Activated naive CD8-positive, alpha-beta T cell treated with anti-CD3 and anti-CD28 coated beads, Interleukin-2, amount 10 ng/mL, durations not matched to agents 7 days and 5 days (primary cell): Measurements from ENCODE around the gene VSTM2L. TPM values are rescaled to one million over a fixed set of nuclear protein-coding genes. Genes with fewer than 3 reads are reported as not detected.
"Not testable (repeated sequence)": the region's sequence is repeated elsewhere in the genome, so short reads cannot be mapped to it uniquely, and the experiment has no call there.

ENCODE experiments used
- ATAC-seq: fragments of 150-1000 bp; cut with Tn5 transposase; one replicate; pipeline ENCODE4 v1.10.0; 2021; ENCODE audit warnings: low read depth, moderate library complexity
- POLR2A ChIA-PET: fragments of 350-600 bp; sonication (Branson Sonifier 250); formaldehyde crosslinking; loops from one replicate; lab custom pipeline; 2021; ENCODE audit warnings: antibody characterized with exemption; lab: Charles Lee
- DNase-seq: peaks from one replicate; pipeline ENCODE4 v3.0.0; 2021
- H3K27ac Mint-ChIP-seq: one replicate; pipeline ENCODE4 v1.8.0; 2022; ENCODE audit warnings: mild to moderate bottlenecking, mixed read lengths
- H3K27me3 Mint-ChIP-seq: one replicate; pipeline ENCODE4 v1.8.0; 2022; ENCODE audit warnings: mild to moderate bottlenecking, moderate library complexity, mixed read lengths
- H3K36me3 Mint-ChIP-seq: one replicate; pipeline ENCODE4 v1.8.0; 2021; ENCODE audit warnings: mild to moderate bottlenecking, mixed read lengths
- H3K4me1 Mint-ChIP-seq: one replicate; pipeline ENCODE4 v1.8.0; 2021; ENCODE audit warnings: mixed read lengths
- H3K4me3 Mint-ChIP-seq: one replicate; pipeline ENCODE4 v1.8.0; 2022; ENCODE audit warnings: mild to moderate bottlenecking, moderate library complexity, mixed read lengths
- H3K9me3 Mint-ChIP-seq: one replicate; pipeline ENCODE4 v1.8.0; 2021; ENCODE audit warnings: mixed read lengths
- total RNA-seq, 2 experiments: library from RNA; stranded (reverse); gene quantifications; one replicate each; pipeline ENCODE4 v1.2.3, GENCODE V29; 2021

VSTM2L gene, protein sequence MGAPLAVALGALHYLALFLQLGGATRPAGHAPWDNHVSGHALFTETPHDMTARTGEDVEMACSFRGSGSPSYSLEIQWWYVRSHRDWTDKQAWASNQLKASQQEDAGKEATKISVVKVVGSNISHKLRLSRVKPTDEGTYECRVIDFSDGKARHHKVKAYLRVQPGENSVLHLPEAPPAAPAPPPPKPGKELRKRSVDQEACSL
- not detected for total RNA-seq

DNA sequence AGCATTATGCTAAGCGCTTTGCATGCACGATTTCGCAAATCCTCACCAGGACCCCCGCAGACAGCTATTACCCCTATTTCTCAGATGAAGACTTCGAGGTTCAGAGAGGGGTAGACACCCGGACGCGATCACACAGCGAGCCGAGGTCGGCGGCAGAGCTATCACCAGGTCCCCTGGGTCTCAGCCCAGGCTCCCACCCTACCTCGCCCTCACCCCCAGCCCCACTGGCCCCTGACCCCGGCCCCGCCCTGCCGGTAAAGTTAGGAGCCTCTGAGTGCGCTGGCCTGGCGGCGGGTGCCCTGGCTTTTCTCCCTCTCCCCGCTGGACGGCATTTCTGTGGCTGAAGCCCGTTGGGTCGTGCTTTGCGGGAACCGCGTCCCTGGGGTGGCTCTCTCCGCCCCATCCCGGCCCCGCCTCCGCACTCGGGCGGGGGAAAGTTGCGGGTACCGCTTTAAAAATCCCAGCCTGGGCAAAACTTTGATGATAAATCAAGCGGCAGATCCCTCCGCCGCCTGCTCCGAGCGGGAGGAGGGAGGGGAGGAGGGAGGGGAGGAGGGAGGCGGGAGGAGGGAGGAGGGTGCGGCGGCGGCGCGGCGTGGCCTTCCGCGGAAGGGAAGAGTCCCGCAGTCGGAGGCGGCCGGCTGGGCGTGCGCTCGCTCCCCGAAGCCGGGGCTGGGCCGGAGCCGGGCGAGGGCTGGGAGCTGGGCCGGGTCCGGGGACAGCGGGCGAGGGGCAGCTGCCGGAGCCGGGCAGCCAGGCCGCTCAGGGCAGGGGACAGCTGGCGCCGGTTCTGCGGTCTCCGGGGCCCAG lies at the start of gene VSTM2L:
TSS of gene VSTM2L (plus strand) at position 624 of the 810 bp plus-strand sequence. CDS start 224 bp downstream, outside the sequence.
- Mint-ChIP-seq H3K27ac (no peak within 1 kb of the TSS), H3K4me3 (peak within 1 kb of the TSS; percentile 62)

DNA sequence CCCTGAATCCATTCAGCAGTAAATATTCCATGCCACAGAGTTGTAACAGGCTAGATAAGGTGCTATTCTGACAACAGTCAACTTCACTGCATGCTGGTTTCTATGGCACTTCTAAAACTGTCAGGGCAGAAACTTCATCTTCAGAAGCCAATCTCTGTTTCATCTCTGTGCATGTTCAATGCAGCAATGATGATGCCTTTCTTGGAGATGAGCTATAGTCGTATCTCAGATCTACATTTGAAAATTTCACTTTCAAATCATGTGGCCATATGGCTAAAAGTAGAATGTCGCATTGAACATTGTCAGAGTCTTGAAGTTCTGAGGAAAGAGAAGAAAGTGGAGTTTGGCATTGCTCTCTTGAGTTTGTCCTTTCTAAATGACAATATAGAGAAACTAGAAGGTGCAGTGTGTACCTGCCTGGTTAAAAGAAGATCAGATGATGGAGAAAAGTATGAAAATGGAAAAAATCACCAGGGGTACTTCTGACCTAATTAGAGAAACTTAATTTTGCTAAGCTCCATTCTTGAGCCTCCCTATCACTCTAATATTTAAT lies 49.0 kb upstream of the VSTM2L start:
- no peak for ATAC-seq
- H3K27me3 Mint-ChIP-seq, result no peaks in the 10 kb centered on the region
- no peak overlapping the region for H3K4me3 Mint-ChIP-seq
- no peaks in the 10 kb centered on the region for H3K9me3 Mint-ChIP-seq
- no peak overlapping the region for H3K27ac Mint-ChIP-seq
- POLR2A ChIA-PET, result no interaction called here
- no peak for DNase-seq
- H3K4me1 Mint-ChIP-seq, result no peaks in the 10 kb centered on the region
- H3K36me3 Mint-ChIP-seq, result peaks cover 26% of the 10 kb centered on the region

More for the DNA sequence above, at the start of gene VSTM2L:
- DNase-seq, result no peak
- Mint-ChIP-seq H3K9me3 (no peaks in the 10 kb centered on the region), H3K4me1 (peaks cover 8% of the 10 kb centered on the region), H3K27me3 (peaks cover 55% of the 10 kb centered on the region), H3K36me3 (no peaks in the 10 kb centered on the region)
- ATAC-seq, result no peak
- POLR2A ChIA-PET, result no interaction called here

DNA sequence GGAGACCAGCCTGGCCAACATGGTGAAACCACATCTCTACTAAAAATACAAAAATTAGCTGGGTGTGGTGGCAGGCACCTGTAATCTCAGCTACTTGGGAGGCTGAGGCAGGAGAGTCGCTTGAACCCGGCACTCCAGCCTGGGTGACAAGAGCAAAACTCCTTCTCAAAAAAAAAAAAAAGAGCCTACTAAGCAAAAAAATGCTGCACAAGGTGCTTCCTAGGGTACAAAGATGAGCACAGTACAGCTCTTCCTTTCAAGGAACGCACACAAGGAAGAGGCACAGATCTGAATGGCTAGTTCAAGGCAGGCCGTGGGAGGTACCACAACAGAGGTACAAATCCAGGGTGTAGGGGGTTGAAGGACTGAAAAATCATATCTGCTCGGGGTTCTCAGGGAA lies 46.9 kb upstream of the VSTM2L start:
- H3K9me3 Mint-ChIP-seq, ATAC-seq, H3K27ac Mint-ChIP-seq, H3K27me3 Mint-ChIP-seq, DNase-seq, H3K4me1 Mint-ChIP-seq, POLR2A ChIA-PET, H3K4me3 Mint-ChIP-seq: not testable (repeated sequence)
- peaks cover 33% of the 10 kb centered on the region for H3K36me3 Mint-ChIP-seq

DNA sequence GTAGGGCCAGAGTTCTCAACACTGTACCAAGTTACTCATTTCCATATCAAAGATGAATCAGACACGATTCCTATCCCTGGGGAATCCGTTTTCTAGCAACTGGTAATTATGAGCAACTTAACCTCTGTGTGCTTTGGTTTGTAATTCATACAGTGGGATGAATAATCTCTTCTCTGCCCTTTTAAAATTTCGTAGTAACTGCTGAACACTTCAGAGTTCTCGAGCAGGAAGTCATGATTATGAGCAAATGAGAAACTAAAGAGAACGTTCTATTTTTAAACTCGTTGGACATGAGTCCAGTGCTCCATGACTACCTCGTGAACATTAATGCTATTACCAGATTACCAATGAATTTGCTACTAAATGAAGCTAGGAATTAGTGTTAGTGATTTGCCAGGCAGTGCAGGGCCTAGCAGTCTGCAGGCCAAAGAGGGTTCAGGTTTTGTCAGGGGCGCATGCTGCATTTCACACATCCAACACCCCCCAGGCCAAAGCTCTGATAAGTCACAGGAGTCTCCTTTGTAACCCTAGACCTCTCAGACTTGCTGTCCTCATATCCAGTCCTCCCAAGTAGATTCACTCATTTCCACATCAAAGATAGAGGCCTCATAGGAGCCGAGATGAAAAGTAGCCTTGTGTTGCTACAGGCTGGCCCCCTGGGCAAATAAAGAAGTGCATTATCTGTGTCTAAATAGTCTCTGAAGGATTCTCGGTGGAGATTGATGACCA lies 45.8 kb upstream of the VSTM2L start:
- no peak overlapping the region for H3K4me3 Mint-ChIP-seq

DNA sequence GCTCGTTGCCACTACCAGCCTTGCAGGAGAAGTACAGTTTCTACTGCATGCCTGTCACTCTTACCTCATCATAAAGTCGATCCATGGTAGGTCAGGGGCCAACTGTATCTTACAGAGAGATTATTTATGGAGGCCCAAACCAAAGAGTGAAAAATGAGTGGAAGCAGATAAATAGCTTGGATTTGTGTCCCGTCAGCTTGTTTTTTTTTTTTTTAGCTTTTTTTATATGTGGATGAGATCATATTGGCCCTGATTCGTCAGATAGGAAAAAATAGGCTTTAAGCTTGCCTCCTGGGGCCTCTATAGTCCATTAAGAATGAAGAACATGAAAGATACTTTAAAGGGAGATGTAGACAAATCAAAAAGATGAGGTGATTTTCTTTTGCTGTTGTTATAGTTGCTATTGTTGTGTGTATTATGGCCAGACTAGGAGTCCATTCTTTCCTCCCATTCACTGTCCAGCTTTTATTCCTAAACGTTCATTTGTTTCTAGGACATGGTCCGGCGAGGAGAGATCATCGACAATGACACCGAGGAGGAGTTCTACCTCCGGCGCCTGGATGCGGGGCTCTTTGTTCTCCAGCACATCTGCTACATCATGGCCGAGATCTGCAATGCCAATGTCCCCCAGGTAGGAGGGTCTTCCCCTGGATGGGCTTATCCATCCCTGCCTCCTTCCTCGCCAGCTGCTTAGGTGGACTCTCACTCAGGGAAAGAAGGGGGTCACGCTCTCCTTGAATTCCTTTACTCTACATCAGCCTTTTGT lies 43.3 kb upstream of the VSTM2L start:
- no peak for DNase-seq
- Mint-ChIP-seq H3K36me3 (peaks cover 31% of the 10 kb centered on the region), H3K27me3 (no peaks in the 10 kb centered on the region), H3K4me3 (no peak overlapping the region), H3K9me3 (no peaks in the 10 kb centered on the region), H3K27ac (no peak overlapping the region), H3K4me1 (no peaks in the 10 kb centered on the region)
- POLR2A ChIA-PET, result no interaction called here
- ATAC-seq, result no peak

More for the DNA sequence above, 45.8 kb upstream of the VSTM2L start:
- peaks cover 33% of the 10 kb centered on the region for H3K36me3 Mint-ChIP-seq
- no peaks in the 10 kb centered on the region for H3K27me3 Mint-ChIP-seq
- ATAC-seq, result no peak
- H3K4me1 Mint-ChIP-seq, result no peaks in the 10 kb centered on the region
- POLR2A ChIA-PET, result no interaction called here
- no peak overlapping the region for H3K27ac Mint-ChIP-seq
- no peak for DNase-seq
- H3K9me3 Mint-ChIP-seq, result no peaks in the 10 kb centered on the region

DNA sequence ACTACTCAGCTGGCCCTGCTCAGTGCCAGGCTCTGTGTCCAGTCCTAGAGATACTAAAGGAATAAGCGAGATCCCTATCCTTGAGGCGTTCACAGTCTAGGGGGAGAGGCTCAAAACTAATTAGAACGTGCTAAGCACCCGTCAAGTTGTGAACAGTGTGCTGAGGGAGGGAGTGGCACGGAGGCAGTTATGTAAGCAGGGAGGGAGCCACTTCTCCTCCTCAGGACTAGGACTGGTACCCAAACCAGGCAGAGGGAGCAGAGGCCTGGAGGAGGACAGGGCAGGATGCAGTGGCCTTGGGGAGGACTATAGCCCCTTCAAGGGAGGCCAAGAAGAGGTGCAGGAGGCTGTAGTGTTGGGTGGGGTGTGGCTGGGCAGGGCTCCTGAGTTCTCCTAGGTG lies 39.6 kb upstream of the VSTM2L start:
- Mint-ChIP-seq H3K4me3 (no peak overlapping the region), H3K27me3 (no peaks in the 10 kb centered on the region), H3K9me3 (no peaks in the 10 kb centered on the region), H3K27ac (no peak overlapping the region), H3K36me3 (peaks cover 20% of the 10 kb centered on the region), H3K4me1 (no peaks in the 10 kb centered on the region)
- ATAC-seq, result no peak
- POLR2A ChIA-PET, result no interaction called here
- no peak for DNase-seq

DNA sequence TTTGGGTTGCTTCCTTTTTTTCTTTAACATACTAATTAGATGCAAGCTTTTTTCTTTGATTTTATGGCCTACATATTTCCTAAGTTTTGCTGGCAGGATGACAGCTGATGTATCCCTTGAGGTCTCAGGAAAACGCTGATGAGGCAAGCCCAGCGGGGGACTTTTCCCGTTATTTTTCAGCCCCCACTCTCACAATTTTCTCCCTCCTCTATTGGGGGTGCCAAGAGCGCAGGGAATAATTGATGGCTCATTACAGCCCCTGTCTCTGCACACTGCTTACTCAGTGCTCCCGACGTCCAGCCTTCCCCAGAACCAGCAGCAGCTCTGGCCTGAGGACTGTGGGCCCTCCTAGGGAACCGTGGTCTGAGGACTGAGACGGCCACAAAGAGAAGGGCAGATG lies 38.6 kb upstream of the VSTM2L start:
- Mint-ChIP-seq H3K9me3 (no peaks in the 10 kb centered on the region), H3K36me3 (peaks cover 15% of the 10 kb centered on the region), H3K4me3 (no peak overlapping the region), H3K27me3 (no peaks in the 10 kb centered on the region), H3K4me1 (no peaks in the 10 kb centered on the region), H3K27ac (no peak overlapping the region)
- POLR2A ChIA-PET, result no interaction called here
- no peak for DNase-seq
- ATAC-seq, result no peak

DNA sequence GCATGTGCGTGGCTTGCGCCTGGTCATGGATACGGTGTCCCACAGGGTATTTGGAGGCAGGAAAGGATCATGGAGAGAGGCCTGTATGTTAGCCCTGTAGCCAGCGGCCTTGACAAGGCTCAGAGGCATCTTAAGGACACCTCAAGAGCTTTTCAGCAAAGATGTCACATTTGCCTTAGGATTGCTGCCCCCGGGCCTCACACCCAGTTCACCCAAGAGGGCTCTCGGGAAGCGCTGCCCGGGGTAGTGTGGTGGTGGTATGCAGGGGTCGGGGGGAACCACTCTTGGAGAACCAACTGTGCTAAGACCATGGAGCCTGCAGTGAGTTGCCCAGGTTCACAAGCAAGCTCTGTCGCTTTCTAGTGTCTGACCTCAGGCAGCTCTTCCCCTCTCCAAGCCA lies 36.9 kb upstream of the VSTM2L start:
- no peaks in the 10 kb centered on the region for H3K4me1 Mint-ChIP-seq
- ATAC-seq (no peak), DNase-seq (no peak)
- H3K36me3 Mint-ChIP-seq, result peaks cover 7% of the 10 kb centered on the region
- no peak overlapping the region for H3K4me3 Mint-ChIP-seq
- no peaks in the 10 kb centered on the region for H3K9me3 Mint-ChIP-seq
- H3K27me3 Mint-ChIP-seq, result no peaks in the 10 kb centered on the region
- no peak overlapping the region for H3K27ac Mint-ChIP-seq
- POLR2A ChIA-PET, result no interaction called here

DNA sequence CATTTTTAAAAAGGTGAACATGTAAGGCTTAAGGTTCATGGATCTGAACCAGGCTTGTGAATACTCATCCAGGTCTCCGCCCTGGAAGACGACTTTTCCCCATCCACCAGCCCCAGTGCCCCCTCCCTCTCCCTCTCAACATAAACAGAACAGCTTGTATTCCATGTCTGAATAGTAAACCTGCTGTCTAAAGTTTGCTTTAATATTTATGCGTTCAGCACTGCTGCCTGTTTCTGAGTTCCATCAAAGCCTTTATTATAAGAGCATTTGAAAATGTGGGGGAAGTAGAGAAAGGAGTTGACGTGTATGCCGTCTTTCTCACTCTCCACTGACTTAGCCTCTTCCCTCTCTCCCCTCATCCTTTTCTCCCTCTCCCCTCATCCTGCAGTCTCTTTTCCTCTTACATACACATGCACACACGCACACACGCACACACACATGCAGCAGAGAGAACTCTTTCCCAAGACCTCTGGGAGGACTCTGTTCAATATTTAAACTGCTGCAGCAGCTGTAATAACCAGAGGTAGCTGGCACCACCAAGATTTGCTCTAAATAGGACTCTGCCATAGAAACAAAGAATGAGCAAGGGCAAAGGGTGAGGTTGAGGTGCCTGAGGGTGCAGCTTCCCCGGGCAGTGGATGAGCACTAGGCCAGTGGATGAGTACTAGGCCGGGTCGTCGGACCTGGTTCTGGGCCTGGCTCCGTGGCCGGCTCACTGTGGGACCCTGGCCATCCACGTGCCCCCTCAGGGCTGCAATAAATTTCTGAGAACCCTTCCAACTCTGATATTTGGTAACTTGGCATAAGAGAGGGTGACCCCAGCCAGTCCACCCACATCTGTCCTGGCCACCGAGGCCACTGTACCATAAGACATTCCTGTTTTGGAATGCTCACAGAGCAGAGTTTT lies 35.4 kb upstream of the VSTM2L start:
- ATAC-seq, result no peak
- Mint-ChIP-seq H3K9me3 (no peaks in the 10 kb centered on the region), H3K4me3 (no peak overlapping the region), H3K27ac (no peak overlapping the region), H3K36me3 (peaks cover 7% of the 10 kb centered on the region), H3K27me3 (no peaks in the 10 kb centered on the region), H3K4me1 (no peaks in the 10 kb centered on the region)
- POLR2A ChIA-PET, result no interaction called here
- no peak for DNase-seq

DNA sequence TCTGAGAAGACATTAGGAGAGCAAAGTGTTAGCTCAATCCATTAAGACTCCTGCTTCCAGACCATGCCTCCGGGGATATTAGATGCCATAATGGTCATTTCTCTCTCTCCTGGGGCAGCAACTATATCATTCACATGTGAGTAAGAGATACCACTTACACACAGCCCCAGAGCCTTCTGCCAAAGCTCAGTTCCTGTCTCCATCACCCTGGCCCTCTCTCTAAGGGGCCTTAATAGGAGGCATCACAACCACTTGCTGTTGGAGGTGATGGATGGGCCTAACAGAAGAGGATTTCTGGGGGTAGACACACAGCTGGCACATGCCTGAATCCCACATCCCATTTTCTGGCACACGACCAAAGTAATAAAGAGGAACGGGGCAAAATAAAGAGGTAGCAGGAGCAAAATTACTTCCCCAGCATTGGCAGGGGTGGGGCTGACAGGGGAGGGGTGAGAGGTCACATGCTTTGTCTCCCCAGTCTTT lies 34.0 kb upstream of the VSTM2L start:
- no peaks in the 10 kb centered on the region for H3K9me3 Mint-ChIP-seq
- no peaks in the 10 kb centered on the region for H3K27me3 Mint-ChIP-seq
- POLR2A ChIA-PET, result no interaction called here
- no peak for ATAC-seq
- H3K4me1 Mint-ChIP-seq, result no peaks in the 10 kb centered on the region
- H3K36me3 Mint-ChIP-seq, result peaks cover 4% of the 10 kb centered on the region
- peak overlapping the region; percentile 58 for H3K27ac Mint-ChIP-seq
- no peak for DNase-seq
- H3K4me3 Mint-ChIP-seq, result no peak overlapping the region

DNA sequence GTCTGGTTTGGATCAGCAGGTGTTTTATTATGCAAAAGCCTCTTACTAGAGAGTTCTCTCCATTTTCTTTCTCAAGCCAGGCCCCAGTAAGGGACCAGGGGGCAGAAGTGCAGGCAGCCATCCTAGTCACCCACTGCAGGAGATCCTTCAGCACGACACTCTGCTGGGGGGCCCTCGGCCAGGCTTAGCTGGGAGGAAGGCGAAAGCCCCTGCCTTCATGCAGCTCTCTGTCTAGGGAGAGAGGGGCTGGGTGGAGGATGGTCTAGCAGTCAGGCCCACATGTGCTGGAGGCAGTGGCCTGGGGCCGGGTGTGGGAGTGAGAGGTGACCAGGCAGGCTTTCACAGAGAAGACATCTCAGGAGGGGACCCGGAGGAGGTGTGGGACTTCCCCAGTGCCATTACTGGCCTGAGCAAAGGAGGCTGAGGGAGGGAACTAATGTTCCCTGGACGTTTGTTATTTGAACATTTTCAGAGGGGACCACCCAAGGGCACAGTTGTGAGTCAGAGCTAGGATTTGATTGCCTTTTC lies 33.5 kb upstream of the VSTM2L start:
- ATAC-seq (no peak), DNase-seq (no peak)
- Mint-ChIP-seq H3K9me3 (no peaks in the 10 kb centered on the region), H3K4me1 (no peaks in the 10 kb centered on the region), H3K27me3 (no peaks in the 10 kb centered on the region), H3K4me3 (no peak overlapping the region), H3K27ac (no peak overlapping the region), H3K36me3 (peaks cover 4% of the 10 kb centered on the region)
- POLR2A ChIA-PET, result no interaction called here

DNA sequence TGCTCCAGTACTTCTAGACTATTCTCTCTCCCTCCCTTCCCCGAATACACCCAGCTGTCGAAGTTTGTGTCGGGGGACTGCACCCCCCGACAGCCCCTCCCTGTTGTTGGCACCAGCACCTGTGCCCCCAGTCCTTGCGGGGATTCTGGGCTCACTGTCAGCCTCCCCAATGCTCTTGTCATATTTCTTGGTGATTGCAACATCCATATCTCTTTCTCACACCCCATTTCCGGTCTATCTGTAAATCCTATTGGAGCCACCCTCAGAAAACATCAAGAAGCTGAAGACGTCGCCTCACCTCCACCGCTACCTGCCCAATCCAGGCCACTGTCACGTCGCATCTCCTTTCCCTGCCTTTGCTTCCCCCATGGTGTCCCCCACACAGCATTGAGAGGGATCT lies 32.6 kb upstream of the VSTM2L start:
- ATAC-seq (no peak), DNase-seq (no peak)
- Mint-ChIP-seq H3K36me3 (peaks cover 4% of the 10 kb centered on the region), H3K9me3 (no peaks in the 10 kb centered on the region), H3K4me1 (no peaks in the 10 kb centered on the region), H3K4me3 (no peak overlapping the region), H3K27ac (no peak overlapping the region), H3K27me3 (no peaks in the 10 kb centered on the region)
- POLR2A ChIA-PET, result no interaction called here
